Muscle layer of colon (tissue), 2 donors: ENCODE measurements around the gene KRTAP22-1.

ENCODE experiments used
- H3K27ac ChIP-seq: one replicate; pipeline ENCODE4 v1.7.0; 2013; ENCODE audit warnings: low read depth, mild to moderate bottlenecking, low read length, moderate library complexity
- H3K27me3 ChIP-seq, 2 donors: one replicate each; pipeline ENCODE4 v1.7.0; 2013; ENCODE audit warnings: low read length in 2 of 2, mild to moderate bottlenecking in 2 of 2; ENCODE audit not compliant: insufficient read depth in 2 of 2, control insufficient read depth in 1 of 2
- H3K36me3 ChIP-seq: one replicate; pipeline ENCODE4 v1.7.0; 2013; ENCODE audit warnings: mild to moderate bottlenecking, low read length; ENCODE audit not compliant: insufficient read depth
- H3K4me1 ChIP-seq: one replicate; pipeline ENCODE4 v1.7.0; 2013; ENCODE audit warnings: mild to moderate bottlenecking, low read length; ENCODE audit not compliant: insufficient read depth
- H3K4me3 ChIP-seq, 2 donors: one replicate each; pipeline ENCODE4 v1.7.0; 2013; ENCODE audit warnings: low read length in 2 of 2, low read depth in 1 of 2, mild to moderate bottlenecking in 1 of 2, moderate library complexity in 1 of 2
- H3K9ac ChIP-seq: one replicate; pipeline ENCODE4 v1.7.0; 2013; ENCODE audit warnings: low read length
- H3K9me3 ChIP-seq: one replicate; pipeline ENCODE4 v1.7.0; 2013; ENCODE audit warnings: mild to moderate bottlenecking, low read length
- donor health status: abdominal sarcoma.
- donor health status: Adenocarcinoma of cecum.

KRTAP22-1 gene

GRCh38 chr21:30625449-30626165 is 24.7 kb downstream of the KRTAP22-1 start:
- no peak overlapping the region for H3K27ac ChIP-seq
- no peaks in the 10 kb centered on the region for H3K36me3 ChIP-seq
- H3K9me3 ChIP-seq: no peaks in the 10 kb centered on the region
- peaks cover 5% of the 10 kb centered on the region for H3K4me1 ChIP-seq
- no peaks in the 10 kb centered on the region for H3K27me3 ChIP-seq
- no peak overlapping the region for H3K9ac ChIP-seq
- H3K4me3 ChIP-seq: no peak overlapping the region

GRCh38 chr21:30628109-30628508 is 27.2 kb downstream of the KRTAP22-1 start:
- Histone ChIP-seq H3K4me3 (no peak overlapping the region), H3K27me3 (no peaks in the 10 kb centered on the region), H3K9ac (no peak overlapping the region), H3K9me3 (no peaks in the 10 kb centered on the region), H3K4me1 (peaks cover 5% of the 10 kb centered on the region), H3K36me3 (no peaks in the 10 kb centered on the region), H3K27ac (no peak overlapping the region)

GRCh38 chr21:30629200-30629599 is 28.3 kb downstream of the KRTAP22-1 start:
- Histone ChIP-seq H3K4me1 (peaks cover 5% of the 10 kb centered on the region), H3K4me3 (no peak overlapping the region), H3K27me3 (no peaks in the 10 kb centered on the region), H3K9me3 (no peaks in the 10 kb centered on the region), H3K9ac (no peak overlapping the region), H3K27ac (no peak overlapping the region), H3K36me3 (no peaks in the 10 kb centered on the region)

GRCh38 chr21:30634906-30635305 is 34.0 kb downstream of the KRTAP22-1 start, which contains the start of gene KRTAP20-2:
Gene KRTAP20-2, plus strand, starts transcription at chr21:30635206. Its CDS starts 58 bp downstream, at chr21:30635264.
- H3K4me1 ChIP-seq: no peaks in the 10 kb centered on the region
- no peaks in the 10 kb centered on the region for H3K9me3 ChIP-seq
- H3K36me3 ChIP-seq: no peaks in the 10 kb centered on the region
- H3K9ac ChIP-seq: no peak within 1 kb of the TSS
- no peaks in the 10 kb centered on the region for H3K27me3 ChIP-seq
- no peak within 1 kb of the TSS for H3K27ac ChIP-seq
- H3K4me3 ChIP-seq: no peak within 1 kb of the TSS

- Histone ChIP-seq H3K9me3 (no peaks in the 10 kb centered on the region), H3K27ac (no peak overlapping the region), H3K9ac (no peak overlapping the region), H3K4me1 (no peaks in the 10 kb centered on the region), H3K36me3 (no peaks in the 10 kb centered on the region), H3K4me3 (no peak overlapping the region), H3K27me3 (no peaks in the 10 kb centered on the region)
These were observed 37.8 kb downstream of the KRTAP22-1 start for GRCh38 chr21:30638686-30639085.

GRCh38 chr21:30642564-30642963 is 41.7 kb downstream of the KRTAP22-1 start, which contains the start of gene KRTAP20-3:
Gene KRTAP20-3, plus strand, starts transcription at chr21:30642864.
- Histone ChIP-seq H3K9ac (no peak within 1 kb of the TSS), H3K9me3 (no peaks in the 10 kb centered on the region), H3K27me3 (no peaks in the 10 kb centered on the region), H3K4me1 (no peaks in the 10 kb centered on the region), H3K27ac (no peak within 1 kb of the TSS), H3K4me3 (no peak within 1 kb of the TSS), H3K36me3 (no peaks in the 10 kb centered on the region)

- Histone ChIP-seq H3K9ac (no peak overlapping the region), H3K27me3 (no peaks in the 10 kb centered on the region), H3K4me3 (no peak overlapping the region), H3K27ac (no peak overlapping the region), H3K9me3 (no peaks in the 10 kb centered on the region), H3K36me3 (no peaks in the 10 kb centered on the region), H3K4me1 (no peaks in the 10 kb centered on the region)
These were observed 46.1 kb downstream of the KRTAP22-1 start for GRCh38 chr21:30646904-30647414.
